CD4-positive, alpha-beta memory T cell (primary cell): ENCODE measurements around the gene DNTT. TPM values are rescaled to one million over a fixed set of nuclear protein-coding genes. Genes with fewer than 3 reads are reported as not detected.

Experiments
- CTCF ChIA-PET: fragments of 350-600 bp; sonication (Branson Sonifier 250); formaldehyde crosslinking; loops from one replicate; lab custom pipeline; 2021; ENCODE audit warnings: inconsistent platforms; ENCODE audit not compliant: partially characterized antibody; lab: Charles Lee
- POLR2A ChIA-PET: fragments of 350-600 bp; sonication (Branson Sonifier 250); formaldehyde crosslinking; loops from one replicate; lab custom pipeline; 2021; ENCODE audit not compliant: partially characterized antibody; lab: Charles Lee
- DNase-seq, 5 donors: peaks; one replicate each; pipeline versions ENCODE4 v3.0.0 to v3.0.0-alpha.2; 2020 to 2022; ENCODE audit warnings: mixed read lengths in 1 of 5
- H3K27ac ChIP-seq: one replicate; pipeline ENCODE4 v1.7.0; 2013; ENCODE audit warnings: low read depth, low read length
- H3K27me3 ChIP-seq: 2 replicates; pipeline ENCODE4 v1.7.0; 2013; ENCODE audit warnings: mild to moderate bottlenecking, low read length, moderate library complexity; ENCODE audit not compliant: insufficient read depth
- H3K36me3 ChIP-seq: 2 replicates; pipeline ENCODE4 v1.7.0; 2013; ENCODE audit warnings: mild to moderate bottlenecking, low read length, moderate library complexity; ENCODE audit not compliant: insufficient read depth
- H3K4me1 ChIP-seq: 2 replicates; pipeline ENCODE4 v1.7.0; 2013; ENCODE audit warnings: mild to moderate bottlenecking, low read length, moderate library complexity; ENCODE audit not compliant: insufficient read depth
- H3K4me3 ChIP-seq, 2 donors: one replicate each; pipeline ENCODE4 v1.7.0; 2013; ENCODE audit warnings: low read length in 2 of 2, mild to moderate bottlenecking in 1 of 2
- H3K9me3 ChIP-seq, 2 donors: one replicate each; pipeline ENCODE4 v1.7.0; 2013; ENCODE audit warnings: low read length in 2 of 2, control low read depth in 1 of 2; ENCODE audit not compliant: control insufficient read depth in 1 of 2
- H3K27ac Mint-ChIP-seq, 7 donors: one replicate each; pipeline ENCODE4 v1.8.0; 2020 to 2021; ENCODE audit warnings: mixed read lengths in 7 of 7, mild to moderate bottlenecking in 6 of 7, inconsistent platforms in 3 of 7, moderate library complexity in 3 of 7
- H3K27me3 Mint-ChIP-seq, 2 donors: one replicate each; pipeline ENCODE4 v1.8.0; 2020 to 2021; ENCODE audit warnings: mixed read lengths in 2 of 2
- H3K36me3 Mint-ChIP-seq, 2 donors: one replicate each; pipeline ENCODE4 v1.8.0; 2020 to 2021; ENCODE audit warnings: mixed read lengths in 2 of 2, inconsistent platforms in 1 of 2, mild to moderate bottlenecking in 1 of 2
- H3K4me1 Mint-ChIP-seq, 4 donors: one replicate each; pipeline ENCODE4 v1.8.0; 2020 to 2021; ENCODE audit warnings: mixed read lengths in 4 of 4, mild to moderate bottlenecking in 1 of 4
- H3K4me3 Mint-ChIP-seq, 8 donors: one replicate each; pipeline ENCODE4 v1.8.0; 2020 to 2021; ENCODE audit warnings: mixed read lengths in 8 of 8, mild to moderate bottlenecking in 7 of 8, moderate library complexity in 6 of 8, inconsistent platforms in 3 of 8
- H3K9me3 Mint-ChIP-seq, 8 donors: one replicate each; pipeline ENCODE4 v1.8.0; 2020 to 2021; ENCODE audit warnings: mixed read lengths in 8 of 8, mild to moderate bottlenecking in 5 of 8, inconsistent platforms in 3 of 8, moderate library complexity in 1 of 8
- intact Hi-C: fragments of 100-400 bp; cut with micrococcal nuclease; formaldehyde crosslinking; loops from one replicate; pipeline ENCODE4 v1.15.1; 2023
- polyA plus RNA-seq, 2 donors: library from polyadenylated mRNA; unstranded; fragments of 300-500 nt; fragmentation: Illumina TruSeq; gene quantifications; one replicate each; pipeline ENCODE4 v1.2.3, GENCODE V29; 2021
- total RNA-seq, 2 experiments: library from RNA; stranded (reverse); gene quantifications; one replicate each; pipeline ENCODE4 v1.2.3, GENCODE V29; 2021

The DNTT gene
- total and polyA plus RNA-seq, 4 experiments from 2014 or later, result not detected

DNA sequence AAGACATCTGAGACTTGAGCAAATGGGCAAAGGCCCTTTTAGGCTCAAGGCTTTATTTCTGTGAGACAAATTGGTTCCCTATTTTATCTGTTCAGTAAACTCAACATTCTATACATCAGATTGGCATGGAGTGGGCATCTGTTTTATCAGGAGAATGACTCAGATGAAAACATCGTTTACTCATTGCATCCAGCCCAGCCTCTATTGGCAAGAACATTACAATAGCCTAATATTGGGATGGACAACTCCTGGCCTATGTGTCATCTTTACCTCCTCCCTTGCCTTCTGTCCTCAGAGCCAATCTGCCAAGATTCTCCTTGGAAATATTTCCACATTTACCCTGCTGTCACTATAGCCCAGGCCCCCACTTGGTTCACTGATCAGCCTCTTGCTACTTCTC is 27.4 kb upstream of the DNTT start:
- Mint-ChIP-seq H3K9me3 (no peaks in the 10 kb centered on the region), H3K36me3 (no peaks in the 10 kb centered on the region), H3K27ac (no peak overlapping the region), H3K27me3 (peaks cover 5 to 17% of the 10 kb centered on the region in 2 donors), H3K4me1 (no peaks in the 10 kb centered on the region), H3K4me3 (no peak overlapping the region)
- Histone ChIP-seq H3K4me3 (no peak overlapping the region), H3K9me3 (no peaks in the 10 kb centered on the region), H3K27me3 (no peaks in the 10 kb centered on the region), H3K36me3 (no peaks in the 10 kb centered on the region), H3K4me1 (no peaks in the 10 kb centered on the region), H3K27ac (no peak overlapping the region)
- intact Hi-C loops, result no loop called here
- DNase-seq, result no peak
- ChIA-PET CTCF (no interaction called here), POLR2A (no interaction called here)

DNA sequence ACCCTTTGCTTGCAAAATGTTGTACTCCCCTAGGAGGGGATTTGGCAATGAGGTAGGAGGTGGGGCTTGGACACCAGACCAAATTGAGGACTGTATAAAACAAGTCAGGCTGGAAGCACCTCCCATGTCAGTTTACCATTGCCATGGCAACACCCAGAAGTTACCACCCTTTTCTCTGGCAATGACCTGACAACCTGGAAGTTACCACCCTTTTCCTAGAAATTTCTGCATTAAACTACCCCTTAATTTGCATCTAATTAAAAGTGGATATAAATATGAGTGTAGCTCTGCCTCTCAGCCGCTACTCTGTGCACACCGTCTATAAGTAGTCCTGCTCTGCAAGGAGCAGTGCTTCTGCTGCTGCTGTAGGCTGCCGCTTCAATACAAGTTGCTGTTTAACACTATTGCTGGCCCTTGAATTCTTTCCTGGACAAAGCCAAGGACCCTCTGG is 25.0 kb upstream of the DNTT start:
- Mint-ChIP-seq H3K4me1 (no peaks in the 10 kb centered on the region), H3K27me3 (peaks cover 0 to 11% of the 10 kb centered on the region in 2 donors), H3K4me3 (no peak overlapping the region), H3K36me3 (no peaks in the 10 kb centered on the region), H3K9me3 (no peaks in the 10 kb centered on the region), H3K27ac (no peak overlapping the region)
- Histone ChIP-seq H3K27me3 (no peaks in the 10 kb centered on the region), H3K27ac (no peak overlapping the region), H3K9me3 (no peaks in the 10 kb centered on the region), H3K4me3 (no peak overlapping the region), H3K4me1 (no peaks in the 10 kb centered on the region), H3K36me3 (no peaks in the 10 kb centered on the region)
- ChIA-PET CTCF (no interaction called here), POLR2A (no interaction called here)
- no peak for DNase-seq
- intact Hi-C loops, result no loop called here

DNA sequence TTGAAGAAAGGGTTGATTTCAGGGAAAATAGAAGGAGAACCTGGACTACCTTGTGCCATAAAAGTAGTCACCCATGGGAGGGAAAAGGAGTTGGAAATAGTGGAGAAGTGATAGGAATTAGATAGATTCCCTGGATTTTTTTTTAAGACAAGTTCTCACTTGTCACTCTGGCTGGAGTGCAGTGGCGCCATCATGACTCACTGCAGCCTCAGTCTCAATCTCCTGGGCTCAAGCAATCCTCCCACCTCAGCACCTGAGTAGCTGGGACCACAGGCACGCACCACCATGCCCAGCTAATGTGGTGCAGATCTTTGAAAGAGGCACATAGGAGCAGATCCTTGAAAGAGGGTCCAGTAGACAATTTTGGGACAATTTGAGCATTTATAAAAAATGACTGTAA is 23.4 kb upstream of the DNTT start:
- Histone ChIP-seq H3K4me3 (no peak overlapping the region), H3K9me3 (no peaks in the 10 kb centered on the region), H3K27ac (no peak overlapping the region), H3K36me3 (no peaks in the 10 kb centered on the region), H3K4me1 (no peaks in the 10 kb centered on the region), H3K27me3 (no peaks in the 10 kb centered on the region)
- no peak overlapping the region for H3K27ac Mint-ChIP-seq
- no peaks in the 10 kb centered on the region for H3K9me3 Mint-ChIP-seq
- no peaks in the 10 kb centered on the region for H3K4me1 Mint-ChIP-seq
- no peaks in the 10 kb centered on the region for H3K36me3 Mint-ChIP-seq
- no peak overlapping the region for H3K4me3 Mint-ChIP-seq
- H3K27me3 Mint-ChIP-seq, result peaks cover 0 to 12% of the 10 kb centered on the region in 2 donors
- ChIA-PET POLR2A (no interaction called here), CTCF (no interaction called here)
- DNase-seq, result no peak
- intact Hi-C loops, result no loop called here

GRCh38 chr10:96281444-96282029 is 22.7 kb upstream of the DNTT start:
- Mint-ChIP-seq H3K36me3 (no peaks in the 10 kb centered on the region), H3K27ac (no peak overlapping the region), H3K9me3 (no peaks in the 10 kb centered on the region), H3K4me3 (no peak overlapping the region), H3K4me1 (no peaks in the 10 kb centered on the region), H3K27me3 (peaks cover 0 to 12% of the 10 kb centered on the region in 2 donors)
- intact Hi-C loops, result no loop called here
- Histone ChIP-seq H3K36me3 (no peaks in the 10 kb centered on the region), H3K27me3 (no peaks in the 10 kb centered on the region), H3K27ac (no peak overlapping the region), H3K4me3 (no peak overlapping the region), H3K4me1 (no peaks in the 10 kb centered on the region), H3K9me3 (no peaks in the 10 kb centered on the region)
- ChIA-PET CTCF (no interaction called here), POLR2A (no interaction called here)
- no peak for DNase-seq

GRCh38 chr10:96283351-96283750 is 20.9 kb upstream of the DNTT start:
- peaks cover 4 to 8% of the 10 kb centered on the region in 2 donors for H3K27me3 Mint-ChIP-seq

GRCh38 chr10:96283756-96284155 is 20.5 kb upstream of the DNTT start:
- Histone ChIP-seq H3K27me3 (no peaks in the 10 kb centered on the region), H3K4me1 (no peaks in the 10 kb centered on the region), H3K36me3 (no peaks in the 10 kb centered on the region), H3K9me3 (no peaks in the 10 kb centered on the region), H3K4me3 (no peak overlapping the region), H3K27ac (no peak overlapping the region)
- ChIA-PET POLR2A (no interaction called here), CTCF (no interaction called here)
- DNase-seq, result no peak
- Mint-ChIP-seq H3K36me3 (no peaks in the 10 kb centered on the region), H3K9me3 (no peaks in the 10 kb centered on the region), H3K27me3 (peaks cover 4 to 8% of the 10 kb centered on the region in 2 donors), H3K4me3 (no peak overlapping the region), H3K4me1 (peaks cover 5 to 13% (median 5%) of the 10 kb centered on the region in 4 donors), H3K27ac (no peak overlapping the region)
- intact Hi-C loops, result no loop called here

More at GRCh38 chr10:96283351-96283750, 20.9 kb upstream of the DNTT start:
- ChIA-PET POLR2A (no interaction called here), CTCF (no interaction called here)
- Mint-ChIP-seq H3K4me3 (no peak overlapping the region), H3K27ac (no peak overlapping the region), H3K4me1 (peaks cover 4 to 12% (median 5%) of the 10 kb centered on the region in 4 donors), H3K36me3 (no peaks in the 10 kb centered on the region), H3K9me3 (no peaks in the 10 kb centered on the region)
- DNase-seq, result no peak
- H3K27me3 ChIP-seq, result no peaks in the 10 kb centered on the region
- no peaks in the 10 kb centered on the region for H3K9me3 ChIP-seq
- intact Hi-C loops, result no loop called here
- no peaks in the 10 kb centered on the region for H3K4me1 ChIP-seq
- H3K4me3 ChIP-seq, result no peak overlapping the region
- no peak overlapping the region for H3K27ac ChIP-seq
- H3K36me3 ChIP-seq, result no peaks in the 10 kb centered on the region

GRCh38 chr10:96285331-96285752 is 18.9 kb upstream of the DNTT start:
- ChIA-PET POLR2A (no interaction called here), CTCF (interaction anchor here (1.7 kb wide), 1 partner anchor 85 kb away, joined by 3 read pairs; no protein-coding TSS in a partner anchor)
- peaks cover 5 to 13% (median 5%) of the 10 kb centered on the region in 4 donors for H3K4me1 Mint-ChIP-seq

More at GRCh38 chr10:96285331-96285752, 18.9 kb upstream of the DNTT start:
- no peak for DNase-seq
- Mint-ChIP-seq H3K9me3 (no peaks in the 10 kb centered on the region), H3K4me3 (no peak overlapping the region), H3K27ac (no peak overlapping the region), H3K36me3 (no peaks in the 10 kb centered on the region), H3K27me3 (peaks cover 5 to 9% of the 10 kb centered on the region in 2 donors)
- Histone ChIP-seq H3K9me3 (no peaks in the 10 kb centered on the region), H3K27ac (no peak overlapping the region), H3K27me3 (no peaks in the 10 kb centered on the region), H3K36me3 (no peaks in the 10 kb centered on the region), H3K4me1 (no peaks in the 10 kb centered on the region), H3K4me3 (no peak overlapping the region)
- intact Hi-C loops, result no loop called here
